DMS53 (cell line): ENCODE measurements around the gene CYP4Z1.
"Not testable (repeated sequence)": the region's sequence is repeated elsewhere in the genome, so short reads cannot be mapped to it uniquely, and the experiment has no call there.

Experiments
- DNase-seq: peaks from one replicate; lab custom pipeline; 2025; lab: John Stamatoyannopoulos, UW

CYP4Z1 gene

GRCh38 chr1:47128221-47128620 is 61.2 kb downstream of the CYP4Z1 start:
- no peak for DNase-seq

DNA sequence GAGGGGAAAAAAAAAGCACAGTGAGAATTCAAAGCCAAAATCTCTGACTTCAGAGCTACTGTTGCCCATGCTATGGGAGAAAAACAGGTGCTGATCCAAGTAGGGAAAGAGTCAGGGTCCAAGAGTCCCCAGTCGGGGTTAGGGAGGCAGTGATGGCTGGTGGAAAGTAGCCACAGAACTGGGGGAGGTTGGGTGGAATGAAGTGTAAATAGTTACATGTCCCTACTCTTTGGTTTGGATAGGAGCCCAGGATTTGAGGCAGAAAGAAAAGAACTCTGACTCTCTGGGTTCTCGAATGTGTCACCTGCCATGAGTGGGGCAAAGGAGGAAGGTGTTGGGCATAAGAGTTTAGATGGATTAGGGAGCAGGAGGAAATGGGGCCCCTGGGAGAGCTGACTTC is 61.8 kb downstream of the CYP4Z1 start:
- peak; percentile 45 for DNase-seq

GRCh38 chr1:47129489-47130230 is 62.6 kb downstream of the CYP4Z1 start:
- not testable (repeated sequence) for DNase-seq

DNA sequence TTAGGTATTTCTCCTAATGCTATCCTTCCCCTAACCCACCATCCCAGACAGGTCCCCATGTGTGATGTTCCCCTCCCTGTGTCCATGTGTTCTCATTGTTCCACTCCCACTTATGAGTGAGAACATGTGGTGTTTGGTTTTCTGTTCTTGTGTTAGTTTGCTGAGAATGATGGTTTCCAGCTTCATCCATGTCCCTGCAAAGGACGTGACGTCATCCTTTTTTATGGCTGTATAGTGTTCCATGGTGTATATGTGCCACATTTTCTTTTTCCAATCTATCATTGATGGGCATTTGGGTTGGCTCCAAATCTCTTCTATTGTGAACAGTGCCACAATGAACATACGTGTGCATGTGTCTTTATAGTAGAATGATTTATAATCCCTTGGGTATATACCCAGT is 65.6 kb downstream of the CYP4Z1 start:
- not testable (repeated sequence) for DNase-seq

DNA sequence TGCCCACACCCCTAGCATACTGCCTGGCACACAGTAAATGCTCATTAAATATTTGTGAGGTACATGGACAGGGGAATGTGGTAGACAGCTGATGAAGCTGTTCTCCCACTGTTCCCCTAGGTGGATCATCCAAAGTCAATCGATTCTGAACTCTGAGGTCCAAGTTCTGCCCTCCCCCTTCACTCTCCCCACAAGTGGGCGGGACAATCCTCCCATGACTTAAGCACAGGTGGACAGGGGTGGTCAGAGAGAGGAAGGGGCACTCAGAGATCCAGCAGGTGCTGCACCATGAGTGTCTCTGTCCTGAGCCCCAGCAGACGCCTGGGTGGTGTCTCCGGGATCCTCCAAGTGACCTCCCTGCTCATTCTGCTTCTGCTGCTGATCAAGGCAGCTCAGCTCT is 70.2 kb downstream of the CYP4Z1 start, which contains the start of gene CYP4A22:
Gene CYP4A22 (plus strand): TSS at position 244 of the 400 bp plus-strand sequence. CDS start 45 bp downstream, at position 289.
- no peak for DNase-seq

GRCh38 chr1:47137925-47138615 is 71.0 kb downstream of the CYP4Z1 start:
- no peak for DNase-seq

DNA sequence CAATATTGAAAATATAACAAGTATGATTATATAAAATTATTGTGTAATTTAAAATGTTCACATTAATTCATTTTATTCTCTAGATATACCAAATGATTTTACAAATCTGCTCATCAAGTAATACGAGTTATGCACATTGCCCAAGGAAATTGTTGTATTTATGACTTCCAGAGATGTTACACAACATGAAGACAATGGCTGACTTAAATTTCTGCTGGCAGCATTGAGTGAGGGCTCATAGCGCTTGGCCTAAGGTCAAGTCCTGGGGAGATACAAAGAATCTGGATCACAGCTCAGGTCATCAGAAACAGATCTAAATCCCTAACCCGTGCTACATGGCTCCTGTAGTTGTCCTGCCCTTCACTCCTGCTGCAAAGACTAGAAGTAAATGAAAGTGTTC is 73.3 kb downstream of the CYP4Z1 start:
- not testable (repeated sequence) for DNase-seq

GRCh38 chr1:47143654-47144053 is 76.6 kb downstream of the CYP4Z1 start:
- DNase-seq, result peak; percentile 53

- not testable (repeated sequence) for DNase-seq
These were observed 79.5 kb downstream of the CYP4Z1 start for GRCh38 chr1:47146495-47146894.

DNA sequence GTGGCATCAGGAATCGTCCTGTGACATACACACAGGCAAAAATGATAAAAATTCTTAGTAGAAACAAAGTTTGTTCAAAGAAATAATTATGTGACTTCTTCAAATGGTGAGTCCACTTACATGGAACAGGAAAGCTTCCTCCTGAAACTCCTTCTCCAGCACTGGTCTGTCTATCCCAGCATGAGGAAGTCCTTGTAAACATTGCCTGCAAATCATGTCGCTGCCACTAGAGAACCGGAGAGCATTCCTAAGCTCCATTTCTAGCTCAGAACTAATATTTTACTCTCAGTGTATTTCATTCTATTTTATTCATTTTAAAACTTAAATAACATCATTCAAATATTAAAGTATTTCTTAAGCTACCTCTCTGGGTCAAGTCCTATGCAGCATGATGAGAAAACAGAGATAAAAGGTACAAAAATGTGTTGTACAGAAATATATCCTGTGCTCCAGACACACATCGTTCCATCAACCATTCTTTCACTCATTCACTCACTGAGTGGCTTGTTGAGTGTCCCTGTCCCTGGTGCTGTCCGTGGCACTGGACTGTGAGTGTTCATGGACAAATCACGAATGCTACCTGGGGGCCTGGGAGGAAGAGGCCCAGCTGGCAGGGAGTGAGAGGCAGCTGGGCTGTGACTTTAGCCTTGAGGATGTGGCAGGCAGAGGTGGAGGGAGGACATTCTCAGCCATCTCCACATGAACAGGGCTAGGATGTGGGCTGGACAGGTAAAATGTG is 80.2 kb downstream of the CYP4Z1 start:
- DNase-seq, result peak; percentile 38

- peak; percentile 67 for DNase-seq
These were observed 82.1 kb downstream of the CYP4Z1 start for GRCh38 chr1:47149162-47149561.

GRCh38 chr1:47156457-47156856 is 89.4 kb downstream of the CYP4Z1 start:
- not testable (repeated sequence) for DNase-seq

GRCh38 chr1:47157957-47158356 is 90.9 kb downstream of the CYP4Z1 start:
- DNase-seq, result not testable (repeated sequence)

DNA sequence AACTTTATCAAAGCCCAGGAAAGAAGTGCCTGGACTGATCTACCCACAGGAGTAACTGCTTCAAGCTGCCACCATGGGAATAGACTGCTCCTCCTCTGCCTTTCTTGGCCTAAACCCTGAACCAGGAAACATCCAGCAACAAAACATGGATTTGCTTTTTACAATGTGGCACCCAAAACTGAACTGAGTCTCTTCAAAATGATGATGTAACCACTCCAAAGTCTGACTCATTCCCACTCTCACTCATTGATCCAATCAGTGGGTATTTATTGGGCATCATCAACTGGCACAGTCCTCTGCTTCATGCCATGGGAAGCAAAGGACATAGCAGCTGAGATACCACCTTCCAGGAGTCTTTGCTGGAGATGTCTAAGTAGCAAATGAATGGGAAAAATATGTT is 93.7 kb downstream of the CYP4Z1 start:
- peak; percentile 71 for DNase-seq

DNA sequence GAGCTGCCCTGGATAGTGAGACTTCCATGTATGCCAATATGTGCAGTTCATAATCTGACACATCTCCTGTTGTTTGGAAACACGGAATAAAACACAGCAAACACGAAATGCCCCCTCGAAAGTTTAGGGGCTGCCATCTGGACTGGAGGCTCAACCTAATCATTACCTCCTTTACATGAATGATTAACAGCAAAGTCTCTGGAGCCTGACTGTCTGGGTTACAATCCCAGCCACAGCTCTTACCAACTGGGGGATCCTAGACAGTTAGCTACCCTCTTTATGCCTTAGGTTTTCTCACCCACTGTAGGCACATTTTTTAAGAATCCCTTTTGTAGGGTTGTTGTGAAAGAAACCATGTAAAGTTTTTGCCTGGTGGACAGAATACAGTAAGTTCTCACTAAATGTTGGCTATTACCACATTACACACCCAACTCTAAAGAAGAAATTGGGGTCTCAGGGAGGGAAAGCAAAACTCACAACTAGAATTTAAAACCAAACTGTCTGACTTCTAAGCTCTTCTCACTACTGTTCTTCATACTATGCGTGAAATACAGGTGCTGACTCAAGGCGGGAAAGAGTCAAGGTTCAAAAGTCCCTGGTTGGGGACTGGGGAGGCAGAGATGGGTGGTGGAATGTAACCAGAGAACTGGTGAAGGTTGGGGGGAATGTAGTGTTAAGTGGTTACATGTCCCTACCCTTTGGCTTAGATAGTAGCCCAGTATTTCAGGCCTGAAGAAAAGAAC is 94.4 kb downstream of the CYP4Z1 start:
- DNase-seq, result no peak

DNA sequence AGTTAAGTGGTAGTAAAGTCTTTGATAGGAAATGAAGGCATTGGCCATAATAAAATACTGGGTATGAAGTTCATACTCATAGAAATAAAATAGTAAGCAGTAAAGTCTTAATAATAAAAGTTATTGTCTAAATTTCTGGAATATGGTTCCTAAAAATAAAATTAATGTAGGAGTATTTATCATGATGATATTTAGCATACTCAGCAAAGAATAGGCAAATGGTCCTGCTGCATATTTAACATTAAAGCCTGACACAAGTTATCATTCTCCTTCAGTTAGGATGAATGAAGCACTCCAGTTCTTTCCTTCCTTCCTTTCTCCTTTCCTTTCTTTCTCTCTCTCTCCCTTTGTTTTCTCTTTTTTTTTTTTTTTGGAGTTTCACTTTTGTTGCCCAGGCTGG is 97.5 kb downstream of the CYP4Z1 start:
- no peak for DNase-seq
